Measurements from ENCODE around the gene SERPINB6.

DNA sequence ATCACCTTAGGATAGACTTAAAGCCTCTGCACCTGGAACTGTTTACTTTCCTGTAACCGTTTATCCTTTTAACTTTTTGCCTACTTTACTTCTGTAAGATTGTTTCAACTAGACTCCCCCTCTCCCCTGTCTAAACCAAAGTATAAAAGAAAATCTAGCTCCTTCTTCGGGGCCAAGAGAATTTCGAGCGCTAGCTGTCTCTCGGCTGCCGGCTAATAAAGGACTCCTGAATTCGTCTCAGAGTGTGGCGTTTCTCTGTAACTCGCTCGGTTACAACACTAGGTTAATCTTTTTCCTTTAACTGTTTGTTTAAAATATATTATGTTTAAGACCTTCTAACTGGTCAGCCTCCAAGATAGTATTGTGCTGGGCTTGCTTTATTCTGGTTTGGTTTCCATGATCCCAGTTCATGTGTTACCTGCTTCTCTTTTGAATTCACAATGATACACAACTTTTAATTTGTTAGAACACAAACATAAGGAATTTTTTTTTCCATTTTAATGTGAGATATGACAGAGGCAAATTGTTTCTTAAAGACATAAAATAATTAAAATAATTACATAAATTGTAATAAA lies 19.7 kb upstream of the SERPINB6 start:
- TF ChIP-seq, protein P1, sequence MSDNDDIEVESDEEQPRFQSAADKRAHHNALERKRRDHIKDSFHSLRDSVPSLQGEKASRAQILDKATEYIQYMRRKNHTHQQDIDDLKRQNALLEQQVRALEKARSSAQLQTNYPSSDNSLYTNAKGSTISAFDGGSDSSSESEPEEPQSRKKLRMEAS (IDR thresholded peaks at IDR 0.05) = no peak
- TF ChIP-seq, protein P2, sequence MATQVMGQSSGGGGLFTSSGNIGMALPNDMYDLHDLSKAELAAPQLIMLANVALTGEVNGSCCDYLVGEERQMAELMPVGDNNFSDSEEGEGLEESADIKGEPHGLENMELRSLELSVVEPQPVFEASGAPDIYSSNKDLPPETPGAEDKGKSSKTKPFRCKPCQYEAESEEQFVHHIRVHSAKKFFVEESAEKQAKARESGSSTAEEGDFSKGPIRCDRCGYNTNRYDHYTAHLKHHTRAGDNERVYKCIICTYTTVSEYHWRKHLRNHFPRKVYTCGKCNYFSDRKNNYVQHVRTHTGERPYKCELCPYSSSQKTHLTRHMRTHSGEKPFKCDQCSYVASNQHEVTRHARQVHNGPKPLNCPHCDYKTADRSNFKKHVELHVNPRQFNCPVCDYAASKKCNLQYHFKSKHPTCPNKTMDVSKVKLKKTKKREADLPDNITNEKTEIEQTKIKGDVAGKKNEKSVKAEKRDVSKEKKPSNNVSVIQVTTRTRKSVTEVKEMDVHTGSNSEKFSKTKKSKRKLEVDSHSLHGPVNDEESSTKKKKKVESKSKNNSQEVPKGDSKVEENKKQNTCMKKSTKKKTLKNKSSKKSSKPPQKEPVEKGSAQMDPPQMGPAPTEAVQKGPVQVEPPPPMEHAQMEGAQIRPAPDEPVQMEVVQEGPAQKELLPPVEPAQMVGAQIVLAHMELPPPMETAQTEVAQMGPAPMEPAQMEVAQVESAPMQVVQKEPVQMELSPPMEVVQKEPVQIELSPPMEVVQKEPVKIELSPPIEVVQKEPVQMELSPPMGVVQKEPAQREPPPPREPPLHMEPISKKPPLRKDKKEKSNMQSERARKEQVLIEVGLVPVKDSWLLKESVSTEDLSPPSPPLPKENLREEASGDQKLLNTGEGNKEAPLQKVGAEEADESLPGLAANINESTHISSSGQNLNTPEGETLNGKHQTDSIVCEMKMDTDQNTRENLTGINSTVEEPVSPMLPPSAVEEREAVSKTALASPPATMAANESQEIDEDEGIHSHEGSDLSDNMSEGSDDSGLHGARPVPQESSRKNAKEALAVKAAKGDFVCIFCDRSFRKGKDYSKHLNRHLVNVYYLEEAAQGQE (IDR thresholded peaks at IDR 0.05) = no peak
- TF ChIP-seq TAF1 (conservative IDR thresholded peaks at IDR 0.05) (no peak), RAD21 (IDR thresholded peaks at IDR 0.05) (no peak)
- TF ChIP-seq, protein P3, sequence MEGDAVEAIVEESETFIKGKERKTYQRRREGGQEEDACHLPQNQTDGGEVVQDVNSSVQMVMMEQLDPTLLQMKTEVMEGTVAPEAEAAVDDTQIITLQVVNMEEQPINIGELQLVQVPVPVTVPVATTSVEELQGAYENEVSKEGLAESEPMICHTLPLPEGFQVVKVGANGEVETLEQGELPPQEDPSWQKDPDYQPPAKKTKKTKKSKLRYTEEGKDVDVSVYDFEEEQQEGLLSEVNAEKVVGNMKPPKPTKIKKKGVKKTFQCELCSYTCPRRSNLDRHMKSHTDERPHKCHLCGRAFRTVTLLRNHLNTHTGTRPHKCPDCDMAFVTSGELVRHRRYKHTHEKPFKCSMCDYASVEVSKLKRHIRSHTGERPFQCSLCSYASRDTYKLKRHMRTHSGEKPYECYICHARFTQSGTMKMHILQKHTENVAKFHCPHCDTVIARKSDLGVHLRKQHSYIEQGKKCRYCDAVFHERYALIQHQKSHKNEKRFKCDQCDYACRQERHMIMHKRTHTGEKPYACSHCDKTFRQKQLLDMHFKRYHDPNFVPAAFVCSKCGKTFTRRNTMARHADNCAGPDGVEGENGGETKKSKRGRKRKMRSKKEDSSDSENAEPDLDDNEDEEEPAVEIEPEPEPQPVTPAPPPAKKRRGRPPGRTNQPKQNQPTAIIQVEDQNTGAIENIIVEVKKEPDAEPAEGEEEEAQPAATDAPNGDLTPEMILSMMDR (IDR thresholded peaks at IDR 0.05; ENCODE audit: low read depth, low read length, missing input control) = no peak
